HUDEP-2 (cell line): ENCODE results near the gene KRTAP20-1.

Source experiments
- DNase-seq, 76 experiments: peaks; one replicate each; lab custom pipeline; 2025; ENCODE audit not compliant: unreplicated experiment in 76 of 76; lab: John Stamatoyannopoulos, UW

The KRTAP20-1 gene

GRCh38 chr21:30616125-30616524, at the start of gene KRTAP20-1:
Gene KRTAP20-1, plus strand, starts transcription at chr21:30616425. Its CDS starts 30 bp downstream, at chr21:30616455.
- no peak for DNase-seq

GRCh38 chr21:30567617-30568016, 48.6 kb upstream of the KRTAP20-1 start:
- DNase-seq, result no peak

- no peak for DNase-seq
Measured at GRCh38 chr21:30577766-30578165, 38.5 kb upstream of the KRTAP20-1 start.

GRCh38 chr21:30579346-30579745, 36.9 kb upstream of the KRTAP20-1 start:
- no peak for DNase-seq

- DNase-seq, result no peak
Measured at GRCh38 chr21:30580132-30580531, 36.1 kb upstream of the KRTAP20-1 start.

- no peak for DNase-seq
Measured at GRCh38 chr21:30582870-30583269, 33.4 kb upstream of the KRTAP20-1 start.

GRCh38 chr21:30590297-30590696, 25.9 kb upstream of the KRTAP20-1 start, which contains the start of gene KRTAP22-2:
Gene KRTAP22-2, minus strand, starts transcription at chr21:30590397.
- DNase-seq, result no peak

GRCh38 chr21:30592140-30592539, 24.1 kb upstream of the KRTAP20-1 start, which contains the start of gene KRTAP6-3:
Gene KRTAP6-3, plus strand, starts transcription at chr21:30592440. Its CDS starts 6 bp downstream, at chr21:30592446.
- DNase-seq, result no peak

GRCh38 chr21:30598802-30599201, 17.4 kb upstream of the KRTAP20-1 start, which contains the start of gene KRTAP6-2:
Gene KRTAP6-2, minus strand, starts transcription at chr21:30598902. Its CDS starts 28 bp downstream, at chr21:30598874.
- no peak for DNase-seq

GRCh38 chr21:30600787-30601186, 15.4 kb upstream of the KRTAP20-1 start, which contains the start of gene KRTAP22-1:
Gene KRTAP22-1, plus strand, starts transcription at chr21:30601087.
- no peak for DNase-seq

- no peak for DNase-seq
Measured at GRCh38 chr21:30605968-30606367, 10.3 kb upstream of the KRTAP20-1 start.

- no peak for DNase-seq
Measured at GRCh38 chr21:30612132-30612531, 4.1 kb upstream of the KRTAP20-1 start.

- no peak for DNase-seq
Measured at GRCh38 chr21:30613836-30614235, 2.4 kb upstream of the KRTAP20-1 start, which contains the start of gene KRTAP6-1. Gene KRTAP6-1, minus strand, starts transcription at chr21:30613930. Its CDS starts 26 bp downstream, at chr21:30613904.

GRCh38 chr21:30615199-30615598, 1.0 kb upstream of the KRTAP20-1 start:
- no peak for DNase-seq

GRCh38 chr21:30620080-30620479, 3.9 kb downstream of the KRTAP20-1 start:
- no peak for DNase-seq

- DNase-seq, result no peak
Measured at GRCh38 chr21:30620522-30620921, 4.3 kb downstream of the KRTAP20-1 start, which contains the start of gene KRTAP20-4. Gene KRTAP20-4, plus strand, starts transcription at chr21:30620627.

- no peak for DNase-seq
Measured at GRCh38 chr21:30623362-30623761, 7.1 kb downstream of the KRTAP20-1 start.

- DNase-seq, result no peak
Measured at GRCh38 chr21:30625449-30626165, 9.4 kb downstream of the KRTAP20-1 start.

- no peak for DNase-seq
Measured at GRCh38 chr21:30628109-30628508, 11.9 kb downstream of the KRTAP20-1 start.

- no peak for DNase-seq
Measured at GRCh38 chr21:30629200-30629599, 13.0 kb downstream of the KRTAP20-1 start.

- DNase-seq, result no peak
Measured at GRCh38 chr21:30634906-30635305, 18.7 kb downstream of the KRTAP20-1 start, which contains the start of gene KRTAP20-2. Gene KRTAP20-2, plus strand, starts transcription at chr21:30635206. Its CDS starts 58 bp downstream, at chr21:30635264.

- no peak for DNase-seq
Measured at GRCh38 chr21:30638686-30639085, 22.5 kb downstream of the KRTAP20-1 start.
